HFFc6 (cell line): ENCODE measurements around the gene PTGES3L. TPM values are rescaled to one million over a fixed set of nuclear protein-coding genes. Genes with fewer than 3 reads are reported as not detected.

ENCODE experiments used
- DNase-seq: peaks from one replicate; pipeline ENCODE4 v3.0.0-alpha.2; 2018
- H3K27ac Mint-ChIP-seq: 2 replicates; pipeline ENCODE4 v1.8.0; 2020; ENCODE audit warnings: mild to moderate bottlenecking, mixed read lengths
- H3K27me3 Mint-ChIP-seq: 2 replicates; pipeline ENCODE4 v1.8.0; 2021; ENCODE audit warnings: mild to moderate bottlenecking, moderate library complexity, mixed read lengths; ENCODE audit not compliant: insufficient read depth
- H3K36me3 Mint-ChIP-seq: 2 replicates; pipeline ENCODE4 v1.8.0; 2021; ENCODE audit warnings: low read depth, mixed read lengths
- H3K4me1 Mint-ChIP-seq: 2 replicates; pipeline ENCODE4 v1.8.0; 2020; ENCODE audit warnings: low read depth, mixed read lengths
- H3K4me3 Mint-ChIP-seq: 2 replicates; pipeline ENCODE4 v1.8.0; 2020; ENCODE audit warnings: mild to moderate bottlenecking, moderate library complexity, mixed read lengths
- H3K9me3 Mint-ChIP-seq: 2 replicates; pipeline ENCODE4 v1.8.0; 2020; ENCODE audit warnings: mild to moderate bottlenecking, mixed read lengths
- total RNA-seq, 6 experiments: library from RNA; stranded (reverse); fragmentation: NEBNext Ultra II Directional; extraction: Animal tissue kit (Norgen Biotek cat#: 25700); gene quantifications; 2 replicates in 1 of 6; 3 replicates in 5 of 6; pipeline ENCODE4 v1.2.3, GENCODE V29; 2021
- TF ChIP-seq, protein P1 (sequence below): fragments of 200-600 bp; sonication (generic); IDR thresholded peaks from 2 replicates; pipeline ENCODE4 v1.5.0; 2021; ENCODE audit warnings: antibody characterized with exemption, mild to moderate bottlenecking

The PTGES3L gene
- total RNA-seq, 6 experiments from 2014 or later, result 0.87 to 1.3 (median 1.1) TPM

DNA sequence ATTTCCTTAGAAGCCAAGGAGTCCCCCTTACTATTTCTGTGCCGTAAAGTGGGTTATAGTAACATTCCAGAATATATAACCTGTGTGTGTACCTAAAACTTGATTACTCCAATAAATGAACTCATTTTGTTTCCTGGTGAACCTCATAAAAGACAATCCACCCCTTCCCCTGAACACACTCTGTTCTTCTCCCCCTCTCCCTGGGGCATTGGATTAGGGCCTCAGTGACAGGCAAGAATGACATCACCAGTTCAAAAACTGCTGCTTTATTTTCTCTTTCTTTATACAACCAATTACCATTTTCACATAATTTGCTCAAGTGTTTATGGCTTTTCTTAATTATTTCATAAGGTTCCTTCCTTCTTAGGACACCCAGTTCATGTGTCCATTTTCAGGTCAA is 33.1 kb downstream of the PTGES3L start:
- TF ChIP-seq, protein P1, sequence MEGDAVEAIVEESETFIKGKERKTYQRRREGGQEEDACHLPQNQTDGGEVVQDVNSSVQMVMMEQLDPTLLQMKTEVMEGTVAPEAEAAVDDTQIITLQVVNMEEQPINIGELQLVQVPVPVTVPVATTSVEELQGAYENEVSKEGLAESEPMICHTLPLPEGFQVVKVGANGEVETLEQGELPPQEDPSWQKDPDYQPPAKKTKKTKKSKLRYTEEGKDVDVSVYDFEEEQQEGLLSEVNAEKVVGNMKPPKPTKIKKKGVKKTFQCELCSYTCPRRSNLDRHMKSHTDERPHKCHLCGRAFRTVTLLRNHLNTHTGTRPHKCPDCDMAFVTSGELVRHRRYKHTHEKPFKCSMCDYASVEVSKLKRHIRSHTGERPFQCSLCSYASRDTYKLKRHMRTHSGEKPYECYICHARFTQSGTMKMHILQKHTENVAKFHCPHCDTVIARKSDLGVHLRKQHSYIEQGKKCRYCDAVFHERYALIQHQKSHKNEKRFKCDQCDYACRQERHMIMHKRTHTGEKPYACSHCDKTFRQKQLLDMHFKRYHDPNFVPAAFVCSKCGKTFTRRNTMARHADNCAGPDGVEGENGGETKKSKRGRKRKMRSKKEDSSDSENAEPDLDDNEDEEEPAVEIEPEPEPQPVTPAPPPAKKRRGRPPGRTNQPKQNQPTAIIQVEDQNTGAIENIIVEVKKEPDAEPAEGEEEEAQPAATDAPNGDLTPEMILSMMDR, result no peak
- Mint-ChIP-seq H3K27ac (no peak overlapping the region), H3K27me3 (no peaks in the 10 kb centered on the region), H3K4me1 (peaks cover 21% of the 10 kb centered on the region), H3K4me3 (no peak overlapping the region), H3K9me3 (no peaks in the 10 kb centered on the region), H3K36me3 (peaks cover 20% of the 10 kb centered on the region)
- no peak for DNase-seq

DNA sequence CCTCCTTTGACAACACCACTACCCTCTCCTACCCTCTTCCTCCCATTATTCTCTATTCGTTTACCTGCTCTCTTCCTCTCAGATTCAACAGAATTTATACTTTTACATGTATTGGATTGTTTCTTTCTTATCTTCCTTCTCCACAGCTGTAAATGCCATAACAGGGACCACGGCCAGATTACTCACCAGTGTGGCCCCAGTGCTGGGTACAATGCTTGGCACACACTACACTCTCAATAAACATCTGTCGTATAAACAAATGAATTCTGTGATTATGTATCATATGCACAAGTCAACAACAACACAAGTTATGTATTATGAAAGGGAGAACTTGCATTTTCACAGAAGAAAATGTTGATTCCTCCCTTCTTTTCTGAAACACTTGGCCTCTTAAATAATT is 35.7 kb downstream of the PTGES3L start:
- peaks cover 6% of the 10 kb centered on the region for H3K36me3 Mint-ChIP-seq
- TF ChIP-seq, protein P1, result no peak
- DNase-seq, result no peak
- H3K4me3 Mint-ChIP-seq, result no peak overlapping the region
- no peak overlapping the region for H3K27ac Mint-ChIP-seq
- no peaks in the 10 kb centered on the region for H3K9me3 Mint-ChIP-seq
- peaks cover 18% of the 10 kb centered on the region for H3K4me1 Mint-ChIP-seq
- peaks cover 3% of the 10 kb centered on the region for H3K27me3 Mint-ChIP-seq

GRCh38 chr17:42937712-42938596 is 41.9 kb downstream of the PTGES3L start:
- Mint-ChIP-seq H3K4me3 (no peak overlapping the region), H3K4me1 (0 out of 2 replicates have a peak, but pooled peaks cover 5% of the 10 kb centered on the region), H3K27ac (no peak overlapping the region), H3K9me3 (no peaks in the 10 kb centered on the region), H3K27me3 (peaks cover 16% of the 10 kb centered on the region), H3K36me3 (no peaks in the 10 kb centered on the region)
- DNase-seq, result peak; percentile 63
- TF ChIP-seq, protein P1, result peak; percentile 82

DNA sequence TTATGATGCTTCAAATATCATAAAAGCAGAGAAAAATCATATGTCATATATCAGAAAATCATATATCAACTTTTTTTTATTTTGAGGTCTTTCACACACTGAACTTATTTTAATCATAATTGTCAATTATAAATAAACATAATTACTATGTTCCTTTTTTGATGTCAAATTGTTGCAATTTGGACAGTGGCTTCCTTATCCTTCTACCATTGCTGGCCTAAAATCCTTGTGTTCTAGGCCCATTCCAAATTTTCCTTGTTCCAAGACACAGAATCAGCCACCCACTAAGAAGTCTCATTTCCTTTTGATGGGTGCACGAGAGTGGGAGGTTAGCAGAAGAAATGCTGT is 50.4 kb downstream of the PTGES3L start:
- Mint-ChIP-seq H3K4me3 (no peak overlapping the region), H3K27me3 (peaks cover 13% of the 10 kb centered on the region)

DNA sequence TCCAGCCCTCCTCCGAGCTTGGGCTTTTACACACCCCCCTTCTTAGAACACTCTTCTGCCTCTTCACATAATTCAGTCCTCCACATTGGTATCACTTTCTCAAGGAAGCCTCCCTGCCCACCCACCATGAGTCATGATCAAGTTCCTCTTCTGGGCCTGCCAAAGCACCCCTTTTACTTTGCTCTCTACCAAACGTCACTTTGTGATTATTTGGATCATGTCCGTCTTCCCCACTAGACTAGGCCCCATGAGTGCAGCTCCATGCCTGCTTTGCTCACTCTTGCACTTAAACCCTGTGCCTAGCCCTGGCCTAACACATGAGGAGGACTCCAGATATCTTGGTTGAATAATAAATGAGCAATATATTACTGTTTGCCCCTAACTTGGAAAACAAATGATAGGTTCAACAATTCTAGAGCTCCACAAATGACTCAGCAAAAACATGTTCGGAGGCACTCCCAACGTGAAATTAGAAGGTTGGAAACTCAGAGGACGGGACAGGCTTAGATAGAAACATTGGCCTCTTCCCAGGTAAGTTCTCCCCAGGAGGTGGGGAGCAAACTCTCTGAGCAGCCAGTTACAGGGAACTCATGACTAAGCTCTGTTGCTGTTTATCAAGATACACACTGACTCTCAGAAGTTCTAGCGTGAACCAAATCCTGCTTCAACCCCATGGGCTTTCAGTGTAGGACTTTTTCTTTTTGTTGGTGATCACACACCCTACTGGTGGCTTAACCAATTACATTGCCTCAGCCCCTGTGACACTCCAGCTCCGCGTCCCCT is 51.0 kb downstream of the PTGES3L start:
- no peaks in the 10 kb centered on the region for H3K9me3 Mint-ChIP-seq
- H3K4me1 Mint-ChIP-seq, result peaks cover 10% of the 10 kb centered on the region
- H3K4me3 Mint-ChIP-seq, result no peak overlapping the region
- peak; percentile 80 for DNase-seq
- H3K27me3 Mint-ChIP-seq, result peaks cover 10% of the 10 kb centered on the region
- H3K27ac Mint-ChIP-seq, result peak overlapping the region; percentile 67
- H3K36me3 Mint-ChIP-seq, result no peaks in the 10 kb centered on the region
- TF ChIP-seq, protein P1, result peak; percentile 83

More for the DNA sequence above, 50.4 kb downstream of the PTGES3L start:
- no peaks in the 10 kb centered on the region for H3K9me3 Mint-ChIP-seq
- TF ChIP-seq, protein P1, result peak; percentile 21
- no peak for DNase-seq
- H3K36me3 Mint-ChIP-seq, result no peaks in the 10 kb centered on the region
- H3K27ac Mint-ChIP-seq, result no peak overlapping the region
- peaks cover 10% of the 10 kb centered on the region for H3K4me1 Mint-ChIP-seq
